Transverse colon (tissue), 4 donors: ENCODE measurements around the gene CFAP46.

ENCODE experiments used
- CTCF ChIP-seq, 5 experiments: fragments of 200-600 bp in 3 of 5; fragments of 450-650 bp in 2 of 5; sonication (generic) in 3 of 5; IDR thresholded peaks; 1 replicate in 2 of 5; 2 replicates in 3 of 5; pipeline ENCODE4 v1.5.1; 2016 to 2017; ENCODE audit warnings: antibody characterized with exemption in 5 of 5, inconsistent platforms in 3 of 5, mild to moderate bottlenecking in 2 of 5, moderate library complexity in 1 of 5
- EP300 ChIP-seq: sonication (generic); formaldehyde crosslinking; IDR thresholded peaks from one replicate; pipeline ENCODE4 v1.6.1; 2017; ENCODE audit warnings: antibody characterized with exemption, low read depth
- POLR2A ChIP-seq: fragments of 450-650 bp; IDR thresholded peaks from one replicate; pipeline ENCODE4 v1.6.1; 2016; ENCODE audit warnings: antibody characterized with exemption, mild to moderate bottlenecking, moderate library complexity
- POLR2AphosphoS5 ChIP-seq, 3 donors: sonication (generic); formaldehyde crosslinking; IDR thresholded peaks; one replicate each; pipeline ENCODE4 v1.6.1; 2016; ENCODE audit warnings: antibody characterized with exemption in 3 of 3

DNA sequence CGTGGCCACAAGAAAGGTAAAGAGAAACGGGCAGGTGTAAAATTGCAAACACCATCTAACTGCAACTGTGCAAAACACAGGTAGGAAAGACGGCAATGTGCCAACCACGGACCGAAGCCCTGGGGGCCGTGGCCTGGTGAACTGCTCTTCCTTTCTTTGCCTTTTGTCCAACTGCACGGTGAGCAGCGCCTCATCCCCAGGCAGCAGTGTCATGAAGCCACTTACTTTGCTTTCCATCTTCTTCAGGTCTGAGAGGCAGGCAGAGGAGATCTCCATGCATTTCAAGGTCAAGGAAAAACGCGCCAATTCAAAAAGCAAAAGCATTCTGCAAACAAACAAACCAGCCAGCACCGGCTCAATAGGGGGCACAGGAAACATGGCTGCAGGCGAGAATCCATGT is 12.9 kb downstream of the CFAP46 start:
- TF ChIP-seq POLR2A, result no peak
- no peak for TF ChIP-seq CTCF (IDR thresholded peaks at IDR 0.05)
- TF ChIP-seq POLR2AphosphoS5 (IDR thresholded peaks at IDR 0.05), result no peak
- no peak for TF ChIP-seq EP300
